Measurements from ENCODE around the gene PEX6.

The PEX6 gene

DNA sequence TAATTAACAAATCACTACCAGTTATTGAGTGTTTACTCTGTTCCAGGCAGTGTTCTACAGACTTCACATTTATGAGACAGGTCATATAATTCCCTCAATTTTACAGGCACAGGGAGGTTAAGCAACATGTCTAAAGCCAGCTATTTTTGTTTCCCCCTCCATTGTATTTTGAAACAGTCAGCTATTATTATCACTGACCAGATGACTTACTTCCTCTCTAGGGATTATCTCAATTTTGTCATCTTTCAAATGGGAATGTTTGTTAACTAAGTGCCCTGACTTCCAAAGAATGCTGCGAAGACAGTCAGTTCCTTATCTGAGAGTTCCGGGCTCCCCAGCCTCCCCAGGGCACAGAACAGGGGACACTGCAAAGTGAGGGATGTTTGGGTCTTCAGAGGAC lies 55.3 kb downstream of the PEX6 start:
- Histone ChIP-seq H3K36me3 (ENCODE audit: control insufficient read depth, low read depth, low read length) (no peaks in the 10 kb centered on the region), H3K27me3 (ENCODE audit: control insufficient read depth, insufficient read depth, low read length) (no peaks in the 10 kb centered on the region), H3K9ac (ENCODE audit: low read length) (no peak overlapping the region), H3K27ac (ENCODE audit: low read length) (no peak overlapping the region), H3K4me3 (ENCODE audit: low read length) (no peak overlapping the region), H3K4me1 (ENCODE audit: control insufficient read depth, low read depth, low read length) (no peaks in the 10 kb centered on the region), H3K9me3 (ENCODE audit: control insufficient read depth, low read depth, low read length) (no peaks in the 10 kb centered on the region)

DNA sequence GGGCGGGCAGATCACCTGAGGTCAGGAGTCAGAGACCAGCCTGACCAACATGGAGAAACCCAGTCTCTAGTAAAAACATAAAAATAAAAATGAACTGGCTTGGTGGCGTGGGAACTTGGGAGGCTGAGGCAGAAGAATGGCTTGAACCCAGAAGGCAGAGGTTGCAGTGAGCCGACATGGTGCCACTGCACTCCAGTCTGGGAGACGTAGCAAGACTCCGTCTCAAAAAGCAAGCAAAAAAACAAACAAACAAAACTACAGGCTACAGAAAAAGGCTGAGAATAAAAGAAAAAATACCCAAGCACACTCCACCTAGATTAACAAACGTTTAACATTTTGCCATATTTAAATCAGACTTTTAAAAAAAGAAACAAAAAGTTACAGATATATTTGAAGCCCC lies 57.2 kb downstream of the PEX6 start:
- no peaks in the 10 kb centered on the region for H3K27me3 ChIP-seq (ENCODE audit: control insufficient read depth, insufficient read depth, low read length)
- H3K9ac ChIP-seq (ENCODE audit: low read length) = no peak overlapping the region
- H3K4me3 ChIP-seq (ENCODE audit: low read length) = no peak overlapping the region
- H3K4me1 ChIP-seq (ENCODE audit: control insufficient read depth, low read depth, low read length) = no peaks in the 10 kb centered on the region
- H3K27ac ChIP-seq (ENCODE audit: low read length) = no peak overlapping the region
- H3K9me3 ChIP-seq (ENCODE audit: control insufficient read depth, low read depth, low read length) = no peaks in the 10 kb centered on the region
- H3K36me3 ChIP-seq (ENCODE audit: control insufficient read depth, low read depth, low read length) = no peaks in the 10 kb centered on the region

DNA sequence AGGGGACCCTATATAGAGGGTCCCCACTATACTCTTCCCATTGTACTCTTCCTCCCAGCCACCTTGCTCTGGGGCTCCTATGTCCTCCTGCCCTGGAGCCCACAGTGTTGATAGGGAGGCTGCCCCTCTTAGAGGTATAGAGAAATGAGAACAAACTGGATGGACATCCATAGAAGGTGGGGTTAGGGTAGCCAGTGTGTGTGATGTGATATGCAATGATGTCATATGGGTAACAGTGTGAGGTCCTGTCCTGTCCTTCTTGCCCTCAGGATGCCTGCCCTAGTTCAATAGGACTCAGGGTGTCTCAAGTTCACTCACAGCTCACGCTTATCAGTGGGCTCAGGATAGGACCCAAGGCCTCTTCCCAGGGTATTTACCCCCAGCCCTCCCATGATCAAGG lies 62.7 kb downstream of the PEX6 start:
- Histone ChIP-seq H3K4me1 (ENCODE audit: control insufficient read depth, low read depth, low read length) (no peaks in the 10 kb centered on the region), H3K9ac (ENCODE audit: low read length) (no peak overlapping the region), H3K27me3 (ENCODE audit: control insufficient read depth, insufficient read depth, low read length) (no peaks in the 10 kb centered on the region), H3K9me3 (ENCODE audit: control insufficient read depth, low read depth, low read length) (no peaks in the 10 kb centered on the region), H3K27ac (ENCODE audit: low read length) (no peak overlapping the region), H3K36me3 (ENCODE audit: control insufficient read depth, low read depth, low read length) (no peaks in the 10 kb centered on the region), H3K4me3 (ENCODE audit: low read length) (no peak overlapping the region)

DNA sequence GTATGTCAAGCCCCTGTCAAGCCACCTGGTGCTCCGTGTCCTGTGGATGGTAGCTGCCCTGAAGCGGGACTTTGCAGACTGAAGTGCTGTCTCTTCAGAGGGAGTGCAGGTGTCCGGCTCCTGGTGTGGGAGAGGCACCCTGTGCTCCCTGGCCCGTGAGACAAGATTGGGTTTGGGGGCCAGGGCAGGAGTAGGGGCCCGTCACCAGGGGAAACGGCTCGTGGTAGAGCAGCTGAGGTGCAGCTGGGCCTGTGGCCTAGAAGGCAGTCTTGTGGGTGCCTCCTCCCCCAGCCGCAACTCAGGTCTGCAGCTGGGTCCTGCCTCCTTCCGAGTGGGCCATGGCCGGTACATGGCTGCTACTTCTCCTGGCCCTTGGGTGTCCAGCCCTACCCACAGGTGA lies 63.2 kb downstream of the PEX6 start, which contains the start of gene PTCRA:
Gene PTCRA (plus strand): TSS at position 322 of the 400 bp plus-strand sequence. CDS start 17 bp downstream, at position 339.
- Histone ChIP-seq H3K9ac (ENCODE audit: low read length) (no peak within 1 kb of the TSS), H3K27ac (ENCODE audit: low read length) (no peak within 1 kb of the TSS)

DNA sequence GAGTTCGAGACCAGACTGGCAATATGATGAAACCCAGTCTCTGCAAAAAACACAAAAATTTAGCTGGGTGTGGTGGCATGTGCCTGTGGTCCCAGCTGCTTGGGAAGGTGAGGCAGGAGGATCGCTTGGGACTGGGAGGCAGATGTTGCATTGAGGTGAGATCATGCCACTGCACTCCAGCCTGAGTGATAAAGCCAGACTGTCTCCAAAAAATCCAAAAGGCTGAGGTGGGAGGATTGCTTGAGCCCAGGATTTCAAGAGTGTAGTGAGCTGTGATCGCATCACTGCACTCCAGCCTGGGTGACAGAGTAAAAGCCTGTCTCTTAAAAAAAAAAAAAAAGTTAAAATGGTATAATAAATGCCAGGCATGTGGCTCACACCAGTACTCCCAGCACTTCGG lies 64.4 kb downstream of the PEX6 start:
- Histone ChIP-seq H3K4me3 (ENCODE audit: low read length) (no peak overlapping the region), H3K9ac (ENCODE audit: low read length) (no peak overlapping the region), H3K27me3 (ENCODE audit: control insufficient read depth, insufficient read depth, low read length) (no peaks in the 10 kb centered on the region), H3K9me3 (ENCODE audit: control insufficient read depth, low read depth, low read length) (no peaks in the 10 kb centered on the region), H3K4me1 (ENCODE audit: control insufficient read depth, low read depth, low read length) (no peaks in the 10 kb centered on the region), H3K36me3 (ENCODE audit: control insufficient read depth, low read depth, low read length) (no peaks in the 10 kb centered on the region), H3K27ac (ENCODE audit: low read length) (no peak overlapping the region)

More for the DNA sequence above, 63.2 kb downstream of the PEX6 start, which contains the start of gene PTCRA:
- no peaks in the 10 kb centered on the region for H3K4me1 ChIP-seq (ENCODE audit: control insufficient read depth, low read depth, low read length)
- no peaks in the 10 kb centered on the region for H3K36me3 ChIP-seq (ENCODE audit: control insufficient read depth, low read depth, low read length)
- H3K27me3 ChIP-seq (ENCODE audit: control insufficient read depth, insufficient read depth, low read length) = no peaks in the 10 kb centered on the region
- H3K9me3 ChIP-seq (ENCODE audit: control insufficient read depth, low read depth, low read length) = no peaks in the 10 kb centered on the region
- H3K4me3 ChIP-seq (ENCODE audit: low read length) = no peak within 1 kb of the TSS

Measured in iPS-18a (cell line).